Mucosa of gallbladder (tissue), 1 donor: ENCODE data around the gene BCL11B. TPM values are rescaled to one million over a fixed set of nuclear protein-coding genes. Genes with fewer than 3 reads are reported as not detected.

Experiments
- DNase-seq: peaks from one replicate; pipeline ENCODE4 v3.0.0-alpha.2; 2020; ENCODE audit warnings: low spot score
- total RNA-seq: library from RNA; stranded (reverse); gene quantifications from one replicate; pipeline ENCODE4 v1.2.1, GENCODE V29; 2021
- donor health status: DM: no; HTN: no; CAD: no.

Gene BCL11B
- total RNA-seq, 1 donor from 2014 or later = 7.9 TPM

GRCh38 chr14:99137001-99137700, 134.8 kb downstream of the BCL11B start:
- DNase-seq = no peak

GRCh38 chr14:99136401-99136800, 135.6 kb downstream of the BCL11B start:
- no peak for DNase-seq

GRCh38 chr14:99136047-99136400, 136.0 kb downstream of the BCL11B start:
- DNase-seq = no peak

- no peak for DNase-seq
These were observed 137.4 kb downstream of the BCL11B start for GRCh38 chr14:99134516-99135046.

GRCh38 chr14:99133636-99134515, 138.1 kb downstream of the BCL11B start:
- peak; percentile 9 for DNase-seq

- peak; percentile 3 for DNase-seq
These were observed 139.0 kb downstream of the BCL11B start for GRCh38 chr14:99132821-99133635.

- peak; percentile 7 for DNase-seq
These were observed 140.2 kb downstream of the BCL11B start for GRCh38 chr14:99131632-99132271.

GRCh38 chr14:99129998-99130397, 142.0 kb downstream of the BCL11B start:
- DNase-seq = peak; percentile 3

GRCh38 chr14:99129211-99129696, 142.7 kb downstream of the BCL11B start:
- peak; percentile 8 for DNase-seq

GRCh38 chr14:99128185-99128584, 143.8 kb downstream of the BCL11B start:
- DNase-seq = no peak

- DNase-seq = peak; percentile 10
These were observed 144.3 kb downstream of the BCL11B start for GRCh38 chr14:99127651-99128167.

- DNase-seq = no peak
These were observed 146.2 kb downstream of the BCL11B start for GRCh38 chr14:99125616-99126431.

GRCh38 chr14:99125113-99125512, 146.9 kb downstream of the BCL11B start:
- DNase-seq = no peak

- DNase-seq = no peak
These were observed 147.4 kb downstream of the BCL11B start for GRCh38 chr14:99124482-99125105.

GRCh38 chr14:99123208-99123870, 148.7 kb downstream of the BCL11B start:
- no peak for DNase-seq

GRCh38 chr14:99122521-99123125, 149.4 kb downstream of the BCL11B start:
- DNase-seq = no peak

GRCh38 chr14:99121319-99121875, 150.6 kb downstream of the BCL11B start:
- DNase-seq = no peak
